ENCODE data around the gene ZNF740. TPM values are rescaled to one million over a fixed set of nuclear protein-coding genes. Genes with fewer than 3 reads are reported as not detected.

ZNF740 gene
- total and polyA plus RNA-seq, 2 donors (not counting 1 experiment from before 2014, with no cell fraction given), result 35.9 to 117 TPM

DNA sequence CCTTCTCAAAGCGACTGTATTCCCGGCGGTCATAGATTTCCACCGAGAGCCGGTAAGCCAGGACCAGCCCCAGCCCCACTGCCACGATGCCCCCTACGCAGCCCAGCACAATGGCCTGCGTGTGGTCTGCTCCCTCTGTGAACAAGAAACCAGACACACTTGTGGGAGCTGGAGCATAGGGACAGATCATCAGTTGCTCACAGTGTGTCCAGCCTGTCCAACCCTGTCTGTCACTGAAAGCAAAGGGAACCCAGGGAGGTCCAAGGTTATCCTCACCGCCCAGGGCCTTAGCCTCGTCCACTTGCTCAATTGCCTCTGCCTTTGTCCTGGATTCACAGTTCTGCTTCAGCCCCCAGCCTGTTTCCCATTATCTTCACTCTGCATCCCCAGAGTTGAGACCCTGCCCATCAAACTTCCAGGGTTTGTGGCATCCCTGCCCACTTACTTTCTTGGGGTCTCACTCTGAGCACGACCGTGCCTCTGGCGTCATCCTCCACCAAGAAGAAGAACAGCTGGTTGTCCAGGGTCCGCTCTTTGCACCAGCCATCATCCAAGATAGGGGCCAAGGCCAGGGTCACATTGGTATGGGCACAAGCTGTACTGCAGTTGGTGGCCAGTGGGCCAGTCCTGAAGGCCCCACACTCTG lies 11.5 kb downstream of the ZNF740 start:
- Histone ChIP-seq H3K9ac (ENCODE audit: low read length) (no peak overlapping the region), H3K36me3 (replicated peaks in 1 of 2; ENCODE audit: control extremely low read depth in 1 of 2, control insufficient read depth in 1 of 2, extremely low read depth in 1 of 2, insufficient read depth in 2 of 2, low read length in 1 of 2) (peaks cover 0 to 81% of the 10 kb centered on the region in 2 experiments), H3K27me3 (replicated peaks in 1 of 4; ENCODE audit: control extremely low read depth in 1 of 4, control insufficient read depth in 3 of 4, insufficient read depth in 4 of 4, low read length in 3 of 4) (no peaks in the 10 kb centered on the region), H4K20me1 (ENCODE audit: control insufficient read depth, insufficient read depth, low read length, poor library complexity, severe bottlenecking) (peaks cover 47% of the 10 kb centered on the region), H3K27ac (ENCODE audit: low read length in 2 of 2) (no peak overlapping the region), H3K4me3 (ENCODE audit: control extremely low read depth in 1 of 5, extremely low read depth in 1 of 5, insufficient read depth in 1 of 5, low read depth in 2 of 5, low read length in 4 of 5) (no peak overlapping the region), H3K9me3 (ENCODE audit: control extremely low read depth in 1 of 3, control insufficient read depth in 2 of 3, insufficient read depth in 1 of 3, low read length in 2 of 3) (no peaks in the 10 kb centered on the region), H2AFZ (ENCODE audit: insufficient read depth, low read depth, low read length, poor library complexity, severe bottlenecking) (no peak overlapping the region), H3K79me2 (ENCODE audit: control insufficient read depth, insufficient read depth, low read length) (peaks cover 3% of the 10 kb centered on the region), H3K4me1 (ENCODE audit: control insufficient read depth in 2 of 2, insufficient read depth in 2 of 2, low read length in 2 of 2) (peaks cover 0 to 1% of the 10 kb centered on the region in 2 donors), H3K4me2 (replicated peaks; ENCODE audit: low read depth, low read length, poor library complexity, severe bottlenecking) (no peak overlapping the region)
- H3K4me3 Mint-ChIP-seq, result no peak overlapping the region
- H3K4me1 Mint-ChIP-seq, result peaks cover 12% of the 10 kb centered on the region
- WGBS (ENCODE audit: insufficient coverage), result 95% methylated on average over 14 of the region's 14 CpGs
- H3K9me3 Mint-ChIP-seq (ENCODE audit: insufficient read depth), result no peaks in the 10 kb centered on the region
- POLR2A ChIA-PET, result interaction anchor here (1.1 kb wide), 1 partner anchor 9 kb away, joined by 3 read pairs; no protein-coding TSS in a partner anchor
- DNase-seq (peak; percentile 12), ATAC-seq (ENCODE audit: low read depth) (no peak)
- CTCF ChIA-PET, result interaction anchor here (1.3 to 7.7 kb wide), 3 partner anchors 10 to 32 kb away, joined by 4 to 84 read pairs (median 17); partner anchors contain the start of genes CSAD and ZNF740
- H3K27me3 Mint-ChIP-seq, result no peaks in the 10 kb centered on the region
- no peak for TF ChIP-seq EZH2 (IDR thresholded peaks at IDR 0.05; ENCODE audit: borderline replicate concordance, insufficient read depth, low read depth, low read length, poor library complexity, severe bottlenecking)
- TF ChIP-seq, protein P1, sequence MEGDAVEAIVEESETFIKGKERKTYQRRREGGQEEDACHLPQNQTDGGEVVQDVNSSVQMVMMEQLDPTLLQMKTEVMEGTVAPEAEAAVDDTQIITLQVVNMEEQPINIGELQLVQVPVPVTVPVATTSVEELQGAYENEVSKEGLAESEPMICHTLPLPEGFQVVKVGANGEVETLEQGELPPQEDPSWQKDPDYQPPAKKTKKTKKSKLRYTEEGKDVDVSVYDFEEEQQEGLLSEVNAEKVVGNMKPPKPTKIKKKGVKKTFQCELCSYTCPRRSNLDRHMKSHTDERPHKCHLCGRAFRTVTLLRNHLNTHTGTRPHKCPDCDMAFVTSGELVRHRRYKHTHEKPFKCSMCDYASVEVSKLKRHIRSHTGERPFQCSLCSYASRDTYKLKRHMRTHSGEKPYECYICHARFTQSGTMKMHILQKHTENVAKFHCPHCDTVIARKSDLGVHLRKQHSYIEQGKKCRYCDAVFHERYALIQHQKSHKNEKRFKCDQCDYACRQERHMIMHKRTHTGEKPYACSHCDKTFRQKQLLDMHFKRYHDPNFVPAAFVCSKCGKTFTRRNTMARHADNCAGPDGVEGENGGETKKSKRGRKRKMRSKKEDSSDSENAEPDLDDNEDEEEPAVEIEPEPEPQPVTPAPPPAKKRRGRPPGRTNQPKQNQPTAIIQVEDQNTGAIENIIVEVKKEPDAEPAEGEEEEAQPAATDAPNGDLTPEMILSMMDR (IDR thresholded peaks at IDR 0.05), result no peak
- peak overlapping the region; percentile 10 for H3K27ac Mint-ChIP-seq
- intact Hi-C loops (cut with micrococcal nuclease), result no loop called here

- Histone ChIP-seq H2AFZ (ENCODE audit: insufficient read depth, low read depth, low read length, poor library complexity, severe bottlenecking) (no peak overlapping the region), H3K36me3 (replicated peaks in 1 of 2; ENCODE audit: control extremely low read depth in 1 of 2, control insufficient read depth in 1 of 2, extremely low read depth in 1 of 2, insufficient read depth in 2 of 2, low read length in 1 of 2) (peaks cover 0 to 81% of the 10 kb centered on the region in 2 experiments), H3K4me2 (replicated peaks; ENCODE audit: low read depth, low read length, poor library complexity, severe bottlenecking) (no peak overlapping the region), H3K4me1 (ENCODE audit: control insufficient read depth in 2 of 2, insufficient read depth in 2 of 2, low read length in 2 of 2) (peaks cover under 1 to 7% of the 10 kb centered on the region in 2 donors), H3K27me3 (replicated peaks in 1 of 4; ENCODE audit: control extremely low read depth in 1 of 4, control insufficient read depth in 3 of 4, insufficient read depth in 4 of 4, low read length in 3 of 4) (no peaks in the 10 kb centered on the region), H4K20me1 (ENCODE audit: control insufficient read depth, insufficient read depth, low read length, poor library complexity, severe bottlenecking) (peaks cover 47% of the 10 kb centered on the region), H3K9me3 (ENCODE audit: control extremely low read depth in 1 of 3, control insufficient read depth in 2 of 3, insufficient read depth in 1 of 3, low read length in 2 of 3) (no peaks in the 10 kb centered on the region), H3K79me2 (ENCODE audit: control insufficient read depth, insufficient read depth, low read length) (peaks cover 3% of the 10 kb centered on the region), H3K4me3 (ENCODE audit: control extremely low read depth in 1 of 5, extremely low read depth in 1 of 5, insufficient read depth in 1 of 5, low read depth in 2 of 5, low read length in 4 of 5) (no peak overlapping the region), H3K9ac (ENCODE audit: low read length) (no peak overlapping the region), H3K27ac (ENCODE audit: low read length in 2 of 2) (no peak overlapping the region)
- intact Hi-C loops (cut with micrococcal nuclease), result no loop called here
- ChIA-PET CTCF (interaction anchor here (0.6 to 7.7 kb wide), 3 partner anchors 9 to 112 kb away, joined by 3 to 84 read pairs (median 4); no protein-coding TSS in a partner anchor), POLR2A (no interaction called here)
- DNase-seq (no peak), ATAC-seq (ENCODE audit: low read depth) (no peak)
- 98% methylated on average over 14 of the region's 14 CpGs for WGBS (ENCODE audit: insufficient coverage)
- H3K4me1 Mint-ChIP-seq, result peaks cover 15% of the 10 kb centered on the region
- TF ChIP-seq, protein P1 (IDR thresholded peaks at IDR 0.05), result no peak
- no peak for TF ChIP-seq EZH2 (IDR thresholded peaks at IDR 0.05; ENCODE audit: borderline replicate concordance, insufficient read depth, low read depth, low read length, poor library complexity, severe bottlenecking)
- H3K9me3 Mint-ChIP-seq (ENCODE audit: insufficient read depth), result no peaks in the 10 kb centered on the region
- H3K27ac Mint-ChIP-seq, result no peak overlapping the region
- no peak overlapping the region for H3K4me3 Mint-ChIP-seq
- H3K27me3 Mint-ChIP-seq, result no peaks in the 10 kb centered on the region
These were observed 12.1 kb downstream of the ZNF740 start for GRCh38 chr12:53192531-53193021.

Measured in B cell (primary cell).